ENCODE measurements around the gene CEP72.

Gene CEP72

DNA sequence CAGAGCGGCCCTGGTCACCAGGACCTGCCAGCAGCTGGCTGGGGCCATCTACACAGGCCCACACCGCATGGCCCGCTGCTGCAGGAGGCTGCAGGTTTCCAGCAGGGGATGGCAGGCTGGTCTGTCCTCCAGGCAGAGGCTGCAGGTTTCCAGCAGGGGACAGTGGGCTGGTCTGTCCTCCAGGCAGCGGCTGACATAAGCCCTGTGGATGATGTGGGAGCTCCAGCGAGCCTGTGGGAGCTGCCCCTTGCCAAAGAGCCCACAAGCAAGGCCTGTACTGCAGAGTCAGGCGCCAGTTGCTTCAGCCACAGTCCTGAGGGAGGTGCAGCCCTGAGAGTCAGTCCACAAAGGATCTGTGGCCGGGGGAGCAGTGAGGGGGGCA is 62.5 kb downstream of the CEP72 start:
- no peak for ATAC-seq

GRCh38 chr5:675111-675870 is 63.2 kb downstream of the CEP72 start:
- TF ChIP-seq OSR1 (CRISPR knock-in tag; IDR thresholded peaks at IDR 0.05): no peak
- TF ChIP-seq RARB (CRISPR knock-in tag; IDR thresholded peaks at IDR 0.05): no peak
- TF ChIP-seq TOX (CRISPR knock-in tag; IDR thresholded peaks at IDR 0.05; ENCODE audit: borderline replicate concordance): no peak
- TF ChIP-seq, protein P1, sequence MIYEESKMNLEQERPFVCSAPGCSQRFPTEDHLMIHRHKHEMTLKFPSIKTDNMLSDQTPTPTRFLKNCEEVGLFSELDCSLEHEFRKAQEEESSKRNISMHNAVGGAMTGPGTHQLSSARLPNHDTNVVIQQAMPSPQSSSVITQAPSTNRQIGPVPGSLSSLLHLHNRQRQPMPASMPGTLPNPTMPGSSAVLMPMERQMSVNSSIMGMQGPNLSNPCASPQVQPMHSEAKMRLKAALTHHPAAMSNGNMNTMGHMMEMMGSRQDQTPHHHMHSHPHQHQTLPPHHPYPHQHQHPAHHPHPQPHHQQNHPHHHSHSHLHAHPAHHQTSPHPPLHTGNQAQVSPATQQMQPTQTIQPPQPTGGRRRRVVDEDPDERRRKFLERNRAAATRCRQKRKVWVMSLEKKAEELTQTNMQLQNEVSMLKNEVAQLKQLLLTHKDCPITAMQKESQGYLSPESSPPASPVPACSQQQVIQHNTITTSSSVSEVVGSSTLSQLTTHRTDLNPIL (CRISPR knock-in tag; IDR thresholded peaks at IDR 0.05; ENCODE audit: low read depth): no peak
- no peak for TF ChIP-seq TSHZ2 (CRISPR knock-in tag; IDR thresholded peaks at IDR 0.05)
- TF ChIP-seq ESRRG (CRISPR knock-in tag; IDR thresholded peaks at IDR 0.05): no peak
- no peak for TF ChIP-seq POU6F1 (CRISPR knock-in tag; IDR thresholded peaks at IDR 0.05; ENCODE audit: borderline replicate concordance, low read depth)
- TF ChIP-seq CSRNP3 (CRISPR knock-in tag; IDR thresholded peaks at IDR 0.05): no peak
- no peak for TF ChIP-seq ZFP30 (CRISPR knock-in tag; IDR thresholded peaks at IDR 0.05)
- no peak for TF ChIP-seq ZNF565 (CRISPR knock-in tag; conservative IDR thresholded peaks at IDR 0.05; ENCODE audit: low read depth)
- no peak for TF ChIP-seq TCF4 (CRISPR knock-in tag; IDR thresholded peaks at IDR 0.05; ENCODE audit: borderline replicate concordance)
- TF ChIP-seq, protein P2, sequence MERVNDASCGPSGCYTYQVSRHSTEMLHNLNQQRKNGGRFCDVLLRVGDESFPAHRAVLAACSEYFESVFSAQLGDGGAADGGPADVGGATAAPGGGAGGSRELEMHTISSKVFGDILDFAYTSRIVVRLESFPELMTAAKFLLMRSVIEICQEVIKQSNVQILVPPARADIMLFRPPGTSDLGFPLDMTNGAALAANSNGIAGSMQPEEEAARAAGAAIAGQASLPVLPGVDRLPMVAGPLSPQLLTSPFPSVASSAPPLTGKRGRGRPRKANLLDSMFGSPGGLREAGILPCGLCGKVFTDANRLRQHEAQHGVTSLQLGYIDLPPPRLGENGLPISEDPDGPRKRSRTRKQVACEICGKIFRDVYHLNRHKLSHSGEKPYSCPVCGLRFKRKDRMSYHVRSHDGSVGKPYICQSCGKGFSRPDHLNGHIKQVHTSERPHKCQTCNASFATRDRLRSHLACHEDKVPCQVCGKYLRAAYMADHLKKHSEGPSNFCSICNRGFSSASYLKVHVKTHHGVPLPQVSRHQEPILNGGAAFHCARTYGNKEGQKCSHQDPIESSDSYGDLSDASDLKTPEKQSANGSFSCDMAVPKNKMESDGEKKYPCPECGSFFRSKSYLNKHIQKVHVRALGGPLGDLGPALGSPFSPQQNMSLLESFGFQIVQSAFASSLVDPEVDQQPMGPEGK (CRISPR knock-in tag; IDR thresholded peaks at IDR 0.05; ENCODE audit: borderline replicate concordance): no peak
- TF ChIP-seq ISL1 (CRISPR knock-in tag; IDR thresholded peaks at IDR 0.05): no peak
- no peak for TF ChIP-seq ZNF8 (CRISPR knock-in tag; IDR thresholded peaks at IDR 0.05)
- no peak for TF ChIP-seq SNAI2 (CRISPR knock-in tag; IDR thresholded peaks at IDR 0.05)
- TF ChIP-seq ARNTL (CRISPR knock-in tag; IDR thresholded peaks at IDR 0.05; ENCODE audit: borderline replicate concordance, low read depth): no peak
- no peak for TF ChIP-seq ZFP3 (CRISPR knock-in tag; IDR thresholded peaks at IDR 0.05)
- no peak for TF ChIP-seq ZNF70 (CRISPR knock-in tag; IDR thresholded peaks at IDR 0.05)
- no peak for ATAC-seq

More for the DNA sequence above, 62.5 kb downstream of the CEP72 start:
- no peak for TF ChIP-seq SNAI2 (CRISPR knock-in tag; IDR thresholded peaks at IDR 0.05)
- TF ChIP-seq ZC3H10 (CRISPR knock-in tag; IDR thresholded peaks at IDR 0.05): no peak
- no peak for TF ChIP-seq RARB (CRISPR knock-in tag; IDR thresholded peaks at IDR 0.05)

DNA sequence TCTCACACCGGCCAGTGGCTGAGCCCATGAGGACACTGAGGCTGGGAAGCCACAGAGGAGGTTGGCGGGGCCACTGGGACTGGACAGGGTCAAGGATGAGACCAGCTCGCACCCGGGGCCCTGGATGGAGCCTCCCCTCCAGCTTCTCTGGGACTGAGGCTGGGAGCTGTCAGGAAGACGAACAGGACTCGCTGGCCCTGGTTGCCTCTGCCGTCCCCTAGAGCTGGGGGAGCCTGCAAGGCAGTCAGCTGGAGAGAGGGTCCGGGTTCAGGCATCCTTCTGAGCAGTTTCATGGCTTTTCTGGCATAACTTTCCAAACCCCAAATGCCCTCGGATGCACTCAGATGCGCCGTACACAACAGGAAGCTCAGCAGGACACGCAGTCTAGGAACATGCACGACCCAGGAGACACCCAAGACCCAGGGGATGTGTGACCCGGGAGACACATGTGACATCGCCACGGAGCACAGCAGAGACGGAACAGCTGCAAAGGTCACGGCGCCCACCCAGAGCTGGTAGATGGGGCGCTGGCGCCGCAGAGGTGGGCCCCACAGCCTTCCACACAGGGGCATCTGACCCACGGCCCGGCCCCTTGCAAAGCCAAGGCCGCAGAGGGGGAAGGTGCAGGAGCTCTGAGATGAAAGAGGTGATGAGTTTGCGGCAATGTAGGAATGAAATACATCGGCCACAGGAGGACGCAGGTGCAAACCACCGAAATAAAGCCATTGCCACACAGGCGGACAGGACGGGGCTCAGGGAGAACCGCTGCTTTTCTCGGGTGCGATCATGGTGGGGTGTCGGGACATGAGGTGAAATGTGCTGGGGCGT is 63.9 kb downstream of the CEP72 start:
- TF ChIP-seq BACH2 (CRISPR knock-in tag; IDR thresholded peaks at IDR 0.05; ENCODE audit: borderline replicate concordance) (no peak), ZNF70 (CRISPR knock-in tag; IDR thresholded peaks at IDR 0.05) (no peak), ZC3H10 (CRISPR knock-in tag; IDR thresholded peaks at IDR 0.05) (no peak), OSR1 (CRISPR knock-in tag; IDR thresholded peaks at IDR 0.05) (no peak), SNAI2 (CRISPR knock-in tag; IDR thresholded peaks at IDR 0.05) (no peak), RARB (CRISPR knock-in tag; IDR thresholded peaks at IDR 0.05) (no peak), ZNF8 (CRISPR knock-in tag; IDR thresholded peaks at IDR 0.05) (no peak), ZFP30 (CRISPR knock-in tag; IDR thresholded peaks at IDR 0.05) (no peak), TOX (CRISPR knock-in tag; IDR thresholded peaks at IDR 0.05; ENCODE audit: borderline replicate concordance) (no peak), TCF4 (CRISPR knock-in tag; IDR thresholded peaks at IDR 0.05; ENCODE audit: borderline replicate concordance) (no peak), ESRRG (CRISPR knock-in tag; IDR thresholded peaks at IDR 0.05) (no peak), POU6F1 (CRISPR knock-in tag; IDR thresholded peaks at IDR 0.05; ENCODE audit: borderline replicate concordance, low read depth) (no peak), ZFP3 (CRISPR knock-in tag; IDR thresholded peaks at IDR 0.05) (no peak)
- TF ChIP-seq, protein P2 (CRISPR knock-in tag; IDR thresholded peaks at IDR 0.05; ENCODE audit: borderline replicate concordance): no peak
- no peak for ATAC-seq

Data from SK-N-SH treated with all-trans-retinoic acid at 6 μM for 48 hours (cell line).